GM12891 (cell line): ENCODE measurements around the gene ADAMTSL4.

Source experiments
- POLR2A ChIP-seq: IDR thresholded peaks from 2 replicates; pipeline ENCODE4 v1.6.1; 2011; ENCODE audit warnings: low read depth, low read length, control low read depth
- POLR2AphosphoS5 ChIP-seq: IDR thresholded peaks from 2 replicates; pipeline ENCODE4 v1.6.1; 2011; ENCODE audit warnings: low read depth, low read length, control low read depth
- POU2F2 ChIP-seq: IDR thresholded peaks from 2 replicates; pipeline ENCODE4 v1.6.1; 2011; ENCODE audit warnings: low read depth, mild to moderate bottlenecking, control low read depth, low read length, moderate library complexity

GRCh38 chr1:150596095-150596892 is 47.1 kb downstream of the ADAMTSL4 start:
- TF ChIP-seq POLR2AphosphoS5 (no peak), POLR2A (no peak), POU2F2 (no peak)
